Activated CD4-positive, alpha-beta memory T cell treated with anti-CD3 and anti-CD28 coated beads, Interleukin-2, amount 10 ng/mL, durations not matched to agents 7 days and 5 days (primary cell): ENCODE results near the gene PLD4. TPM values are rescaled to one million over a fixed set of nuclear protein-coding genes. Genes with fewer than 3 reads are reported as not detected.

Experiments
- CTCF ChIA-PET: fragments of 350-600 bp; sonication (Branson Sonifier 250); formaldehyde crosslinking; loops from one replicate; lab custom pipeline; 2021; ENCODE audit warnings: antibody characterized with exemption, inconsistent platforms; lab: Charles Lee
- POLR2A ChIA-PET: fragments of 350-600 bp; sonication (Branson Sonifier 250); formaldehyde crosslinking; loops from one replicate; lab custom pipeline; 2021; ENCODE audit warnings: antibody characterized with exemption; lab: Charles Lee
- DNase-seq: peaks from one replicate; pipeline ENCODE4 v3.0.0-alpha.2; 2020
- H3K27ac Mint-ChIP-seq: one replicate; pipeline ENCODE4 v1.8.0; 2021; ENCODE audit warnings: mild to moderate bottlenecking, mixed read lengths
- H3K27me3 Mint-ChIP-seq: one replicate; pipeline ENCODE4 v1.8.0; 2021; ENCODE audit warnings: mixed read lengths
- H3K36me3 Mint-ChIP-seq: one replicate; pipeline ENCODE4 v1.8.0; 2021; ENCODE audit warnings: low read depth, mixed read lengths
- H3K4me1 Mint-ChIP-seq: one replicate; pipeline ENCODE4 v1.8.0; 2021; ENCODE audit warnings: mixed read lengths
- H3K4me3 Mint-ChIP-seq: one replicate; pipeline ENCODE4 v1.8.0; 2021; ENCODE audit warnings: mild to moderate bottlenecking, mixed read lengths
- H3K9me3 Mint-ChIP-seq: one replicate; pipeline ENCODE4 v1.8.0; 2021; ENCODE audit warnings: mixed read lengths
- total RNA-seq, 2 experiments: library from RNA; stranded (reverse); gene quantifications; one replicate each; pipeline ENCODE4 v1.2.3, GENCODE V29; 2021

The PLD4 gene
- total RNA-seq, 2 experiments from 2014 or later: not detected

- no peak for DNase-seq
- no peak overlapping the region for H3K27ac Mint-ChIP-seq
- H3K9me3 Mint-ChIP-seq: peaks cover 3% of the 10 kb centered on the region
- POLR2A ChIA-PET: no interaction called here
- no peak overlapping the region for H3K4me3 Mint-ChIP-seq
- H3K36me3 Mint-ChIP-seq: no peaks in the 10 kb centered on the region
- peaks cover 6% of the 10 kb centered on the region for H3K27me3 Mint-ChIP-seq
- CTCF ChIA-PET: no interaction called here
- H3K4me1 Mint-ChIP-seq: no peaks in the 10 kb centered on the region
Observed at GRCh38 chr14:104923640-104924420, 849 bp upstream of the PLD4 start.

GRCh38 chr14:104925214-104925854 is 655 bp downstream of the PLD4 start:
- Mint-ChIP-seq H3K27me3 (no peaks in the 10 kb centered on the region), H3K9me3 (peaks cover 3% of the 10 kb centered on the region), H3K36me3 (no peaks in the 10 kb centered on the region), H3K4me3 (no peak overlapping the region), H3K4me1 (no peaks in the 10 kb centered on the region), H3K27ac (no peak overlapping the region)
- ChIA-PET CTCF (interaction anchor here (1.1 kb wide), 1 partner anchor 10 kb away, joined by 3 read pairs; no protein-coding TSS in a partner anchor), POLR2A (no interaction called here)
- no peak for DNase-seq

- no peak overlapping the region for H3K27ac Mint-ChIP-seq
- CTCF ChIA-PET: no interaction called here
- H3K9me3 Mint-ChIP-seq: peaks cover 3% of the 10 kb centered on the region
- no peaks in the 10 kb centered on the region for H3K4me1 Mint-ChIP-seq
- POLR2A ChIA-PET: no interaction called here
- H3K27me3 Mint-ChIP-seq: no peaks in the 10 kb centered on the region
- H3K4me3 Mint-ChIP-seq: no peak overlapping the region
- H3K36me3 Mint-ChIP-seq: no peaks in the 10 kb centered on the region
- no peak for DNase-seq
Observed at GRCh38 chr14:104925855-104926609, 1.4 kb downstream of the PLD4 start.

GRCh38 chr14:104926619-104927431 is 2.1 kb downstream of the PLD4 start:
- H3K27ac Mint-ChIP-seq: no peak overlapping the region
- POLR2A ChIA-PET: no interaction called here
- no peaks in the 10 kb centered on the region for H3K4me1 Mint-ChIP-seq
- no peak overlapping the region for H3K4me3 Mint-ChIP-seq
- CTCF ChIA-PET: no interaction called here
- no peaks in the 10 kb centered on the region for H3K27me3 Mint-ChIP-seq
- DNase-seq: no peak
- H3K36me3 Mint-ChIP-seq: no peaks in the 10 kb centered on the region
- peaks cover 3% of the 10 kb centered on the region for H3K9me3 Mint-ChIP-seq

- Mint-ChIP-seq H3K27me3 (no peaks in the 10 kb centered on the region), H3K4me1 (no peaks in the 10 kb centered on the region), H3K9me3 (peaks cover 3% of the 10 kb centered on the region), H3K36me3 (no peaks in the 10 kb centered on the region), H3K27ac (no peak overlapping the region), H3K4me3 (no peak overlapping the region)
- no peak for DNase-seq
- CTCF ChIA-PET: no interaction called here
- POLR2A ChIA-PET: no interaction called here
Observed at GRCh38 chr14:104927432-104927816, 2.7 kb downstream of the PLD4 start.

- DNase-seq: no peak
- H3K36me3 Mint-ChIP-seq: no peaks in the 10 kb centered on the region
- H3K27ac Mint-ChIP-seq: no peak overlapping the region
- H3K4me3 Mint-ChIP-seq: no peak overlapping the region
- H3K4me1 Mint-ChIP-seq: no peaks in the 10 kb centered on the region
- POLR2A ChIA-PET: no interaction called here
- peaks cover 3% of the 10 kb centered on the region for H3K9me3 Mint-ChIP-seq
- CTCF ChIA-PET: no interaction called here
- H3K27me3 Mint-ChIP-seq: no peaks in the 10 kb centered on the region
Observed at GRCh38 chr14:104927901-104928300, 3.2 kb downstream of the PLD4 start.

- ChIA-PET CTCF (no interaction called here), POLR2A (no interaction called here)
- H3K4me3 Mint-ChIP-seq: no peak overlapping the region
- H3K27ac Mint-ChIP-seq: no peak overlapping the region
- no peak for DNase-seq
- H3K36me3 Mint-ChIP-seq: no peaks in the 10 kb centered on the region
- H3K27me3 Mint-ChIP-seq: no peaks in the 10 kb centered on the region
- H3K9me3 Mint-ChIP-seq: peaks cover 3% of the 10 kb centered on the region
- H3K4me1 Mint-ChIP-seq: no peaks in the 10 kb centered on the region
Observed at GRCh38 chr14:104928391-104929133, 3.9 kb downstream of the PLD4 start.

- Mint-ChIP-seq H3K36me3 (no peaks in the 10 kb centered on the region), H3K27ac (no peak overlapping the region), H3K27me3 (peaks cover 6% of the 10 kb centered on the region), H3K4me3 (no peak overlapping the region), H3K4me1 (no peaks in the 10 kb centered on the region), H3K9me3 (no peaks in the 10 kb centered on the region)
- no peak for DNase-seq
- POLR2A ChIA-PET: no interaction called here
- CTCF ChIA-PET: no interaction called here
Observed at GRCh38 chr14:104929268-104930230, 4.9 kb downstream of the PLD4 start.

GRCh38 chr14:104930526-104931303 is 6.0 kb downstream of the PLD4 start:
- no peaks in the 10 kb centered on the region for H3K9me3 Mint-ChIP-seq
- no peaks in the 10 kb centered on the region for H3K36me3 Mint-ChIP-seq
- no peaks in the 10 kb centered on the region for H3K4me1 Mint-ChIP-seq
- ChIA-PET CTCF (no interaction called here), POLR2A (no interaction called here)
- no peak for DNase-seq
- H3K4me3 Mint-ChIP-seq: no peak overlapping the region
- H3K27me3 Mint-ChIP-seq: peaks cover 13% of the 10 kb centered on the region
- H3K27ac Mint-ChIP-seq: no peak overlapping the region

GRCh38 chr14:104931304-104931770 is 6.7 kb downstream of the PLD4 start:
- Mint-ChIP-seq H3K4me3 (no peak overlapping the region), H3K27ac (no peak overlapping the region), H3K27me3 (peaks cover 13% of the 10 kb centered on the region), H3K4me1 (no peaks in the 10 kb centered on the region), H3K9me3 (no peaks in the 10 kb centered on the region), H3K36me3 (no peaks in the 10 kb centered on the region)
- ChIA-PET CTCF (no interaction called here), POLR2A (no interaction called here)
- DNase-seq: no peak
